Body of pancreas (tissue), 4 donors: ENCODE results near the gene MYRIP.

ENCODE experiments used
- CTCF ChIP-seq, 7 experiments: fragments of 450-650 bp in 4 of 7; fragments of 200-600 bp in 3 of 7; sonication (generic) in 3 of 7; IDR thresholded peaks; one replicate each; pipeline ENCODE4 v1.5.1; 2016 to 2019; ENCODE audit warnings: antibody characterized with exemption in 7 of 7
- POLR2A ChIP-seq, 3 donors: fragments of 450-650 bp; IDR thresholded peaks; one replicate each; pipeline ENCODE4 v1.6.1; 2016; ENCODE audit warnings: antibody characterized with exemption in 3 of 3, mild to moderate bottlenecking in 2 of 3

- no peak for TF ChIP-seq POLR2A (IDR thresholded peaks at IDR 0.05)
- no peak for TF ChIP-seq CTCF (IDR thresholded peaks at IDR 0.05)
Observed at GRCh38 chr3:40130721-40131120, 321.3 kb downstream of the MYRIP start.
